ENCODE data around the gene TIMP1.

- TF ChIP-seq CTCF (IDR thresholded peaks at IDR 0.05) (no peak), POLR2AphosphoS5 (IDR thresholded peaks at IDR 0.05) (no peak)
Observed at GRCh38 chrX:47632666-47633065, 50.4 kb downstream of the TIMP1 start.
